Measurements from ENCODE around the gene ID2. TPM values are rescaled to one million over a fixed set of nuclear protein-coding genes. Genes with fewer than 3 reads are reported as not detected.

The ID2 gene
- polyA plus RNA-seq, 2 donors, result 12.7 to 23.1 TPM

DNA sequence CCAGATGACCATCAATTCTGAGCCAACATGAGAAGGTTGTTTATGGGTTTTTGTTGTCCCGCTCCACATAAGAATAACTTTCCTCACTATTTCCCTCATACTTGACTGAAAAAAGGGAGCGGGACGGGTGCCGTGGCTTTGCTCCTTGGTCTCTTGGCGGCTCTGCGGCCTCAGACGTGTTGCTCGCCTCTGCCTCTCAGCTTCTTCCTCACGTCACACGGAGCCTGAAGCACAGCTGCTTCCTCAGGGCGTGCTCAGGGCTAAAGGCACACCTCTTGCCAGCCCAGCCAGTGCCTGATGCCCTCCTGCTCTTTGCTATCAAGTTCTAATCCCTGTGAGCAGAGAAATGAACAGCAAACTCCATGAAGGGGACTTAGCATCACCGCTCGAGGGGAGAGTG lies 17.9 kb upstream of the ID2 start:
- Histone ChIP-seq H3K36me3 (ENCODE audit: control insufficient read depth in 2 of 2, insufficient read depth in 2 of 2, low read length in 1 of 2) (no peaks in the 10 kb centered on the region), H3K27ac (ENCODE audit: low read depth in 2 of 2, low read length in 1 of 2) (no peak overlapping the region), H3K9me3 (ENCODE audit: control insufficient read depth in 2 of 2, insufficient read depth in 1 of 2, low read depth in 1 of 2, low read length in 1 of 2) (no peaks in the 10 kb centered on the region), H3K4me3 (ENCODE audit: low read depth in 1 of 2, low read length in 2 of 2) (no peak overlapping the region), H3K27me3 (ENCODE audit: control insufficient read depth in 1 of 2, insufficient read depth in 2 of 2, low read length in 2 of 2) (no peaks in the 10 kb centered on the region), H3K4me1 (ENCODE audit: control insufficient read depth in 2 of 2, insufficient read depth in 2 of 2, low read length in 1 of 2) (no peaks in the 10 kb centered on the region)
- WGBS, 2 donors, result 74 to 79% methylated on average over 13 of the region's 13 CpGs

DNA sequence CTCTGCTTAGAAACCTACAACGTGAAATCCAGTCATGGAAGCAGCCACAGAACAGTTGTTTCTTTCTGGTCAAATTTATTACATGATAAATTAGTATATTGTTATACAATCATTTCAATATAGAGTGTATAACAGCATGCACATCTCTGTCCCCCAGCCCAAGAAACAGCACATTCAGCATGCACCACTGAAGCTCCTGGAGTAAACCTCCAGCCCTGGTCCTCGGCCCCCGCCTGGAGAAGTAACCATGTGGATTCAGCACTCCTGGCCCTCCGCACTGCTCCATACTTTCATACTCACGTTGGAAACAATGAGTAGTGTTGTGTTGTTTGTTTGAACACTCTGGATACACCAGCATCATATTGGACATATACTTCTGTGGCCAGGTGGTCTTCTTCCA lies 15.3 kb upstream of the ID2 start:
- H3K4me3 ChIP-seq (ENCODE audit: low read depth in 1 of 2, low read length in 2 of 2), result no peak overlapping the region
- H3K27ac ChIP-seq (ENCODE audit: low read depth in 2 of 2, low read length in 1 of 2), result no peak overlapping the region
- no peaks in the 10 kb centered on the region for H3K9me3 ChIP-seq (ENCODE audit: control insufficient read depth in 2 of 2, insufficient read depth in 1 of 2, low read depth in 1 of 2, low read length in 1 of 2)
- peaks cover 0 to 2% of the 10 kb centered on the region in 2 donors for H3K4me1 ChIP-seq (ENCODE audit: control insufficient read depth in 2 of 2, insufficient read depth in 2 of 2, low read length in 1 of 2)
- 93 to 96% methylated on average over 5 of the region's 5 CpGs for WGBS, 2 donors
- no peaks in the 10 kb centered on the region for H3K27me3 ChIP-seq (ENCODE audit: control insufficient read depth in 1 of 2, insufficient read depth in 2 of 2, low read length in 2 of 2)
- H3K36me3 ChIP-seq (ENCODE audit: control insufficient read depth in 2 of 2, insufficient read depth in 2 of 2, low read length in 1 of 2), result no peaks in the 10 kb centered on the region

DNA sequence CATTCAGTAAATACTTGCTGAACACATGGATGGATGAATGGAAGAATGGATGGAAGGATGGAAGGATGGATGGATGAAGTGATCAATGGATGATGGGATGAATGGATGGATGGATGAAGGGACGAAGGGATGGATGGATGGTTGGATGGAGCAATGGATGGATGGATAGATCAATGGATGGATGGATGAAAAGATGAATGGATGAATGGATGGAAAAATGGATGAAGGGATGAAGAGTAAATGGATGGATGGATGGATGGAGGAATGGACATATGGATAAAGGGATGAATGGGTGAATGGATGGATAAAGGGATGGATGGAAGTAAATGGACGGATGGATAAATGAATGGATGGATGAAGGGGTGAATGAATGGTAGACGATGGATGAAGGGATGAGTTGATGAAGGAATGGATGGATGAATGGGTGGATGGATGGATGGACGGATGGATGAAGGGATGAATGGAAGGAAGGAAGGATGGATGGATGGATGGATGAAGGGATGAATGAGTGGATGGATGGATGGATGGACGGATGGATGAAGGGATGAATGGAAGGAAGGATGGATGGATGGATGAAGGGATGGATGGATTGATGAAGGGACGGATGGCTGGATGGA lies 13.9 kb upstream of the ID2 start:
- Histone ChIP-seq H3K4me1 (ENCODE audit: control insufficient read depth in 2 of 2, insufficient read depth in 2 of 2, low read length in 1 of 2) (peaks cover 0 to 2% of the 10 kb centered on the region in 2 donors), H3K9me3 (ENCODE audit: control insufficient read depth in 2 of 2, insufficient read depth in 1 of 2, low read depth in 1 of 2, low read length in 1 of 2) (no peaks in the 10 kb centered on the region), H3K27me3 (ENCODE audit: control insufficient read depth in 1 of 2, insufficient read depth in 2 of 2, low read length in 2 of 2) (no peaks in the 10 kb centered on the region), H3K27ac (ENCODE audit: low read depth in 2 of 2, low read length in 1 of 2) (no peak overlapping the region), H3K4me3 (ENCODE audit: low read depth in 1 of 2, low read length in 2 of 2) (no peak overlapping the region), H3K36me3 (ENCODE audit: control insufficient read depth in 2 of 2, insufficient read depth in 2 of 2, low read length in 1 of 2) (no peaks in the 10 kb centered on the region)
- 84 to 87% methylated on average over 6 of the region's 6 CpGs for WGBS, 2 donors

DNA sequence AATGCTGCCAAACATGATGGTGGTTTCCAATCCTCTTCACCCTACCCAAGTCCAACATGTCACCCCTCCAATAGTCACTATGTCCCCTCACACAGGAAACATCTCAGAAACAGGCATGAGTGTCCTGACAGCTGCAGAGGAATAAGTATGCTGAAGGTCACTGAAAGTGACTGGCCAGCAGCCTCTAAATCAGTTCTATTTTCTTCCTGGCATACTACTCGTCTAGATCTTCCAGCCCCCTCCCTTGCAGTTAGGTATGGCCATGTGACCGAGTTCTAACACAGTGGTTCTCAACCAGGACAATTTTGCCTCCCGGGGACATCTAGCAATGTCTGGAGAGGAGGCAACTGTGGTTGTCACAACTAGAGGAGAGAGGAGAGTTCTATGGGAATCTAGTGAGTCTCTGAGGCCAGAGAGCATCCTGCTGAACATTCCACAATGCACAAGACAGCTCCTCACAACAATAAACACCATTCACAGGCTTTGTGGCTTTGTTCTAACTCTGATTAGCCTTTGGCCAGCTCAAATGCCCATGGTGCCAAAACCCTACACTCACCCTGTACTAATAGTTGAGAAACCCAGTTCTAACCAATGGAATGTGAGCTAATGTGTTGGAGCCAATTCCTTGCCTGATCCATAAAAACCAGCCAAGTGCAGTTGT lies 12.6 kb upstream of the ID2 start:
- WGBS, 2 donors, result 72 to 82% methylated on average over 3 of the region's 3 CpGs
- Histone ChIP-seq H3K27me3 (ENCODE audit: control insufficient read depth in 1 of 2, insufficient read depth in 2 of 2, low read length in 2 of 2) (no peaks in the 10 kb centered on the region), H3K36me3 (ENCODE audit: control insufficient read depth in 2 of 2, insufficient read depth in 2 of 2, low read length in 1 of 2) (no peaks in the 10 kb centered on the region), H3K9me3 (ENCODE audit: control insufficient read depth in 2 of 2, insufficient read depth in 1 of 2, low read depth in 1 of 2, low read length in 1 of 2) (peaks cover 0 to 3% of the 10 kb centered on the region in 2 donors), H3K4me3 (ENCODE audit: low read depth in 1 of 2, low read length in 2 of 2) (no peak overlapping the region), H3K27ac (ENCODE audit: low read depth in 2 of 2, low read length in 1 of 2) (no peak overlapping the region), H3K4me1 (ENCODE audit: control insufficient read depth in 2 of 2, insufficient read depth in 2 of 2, low read length in 1 of 2) (peaks cover 0 to 2% of the 10 kb centered on the region in 2 donors)

DNA sequence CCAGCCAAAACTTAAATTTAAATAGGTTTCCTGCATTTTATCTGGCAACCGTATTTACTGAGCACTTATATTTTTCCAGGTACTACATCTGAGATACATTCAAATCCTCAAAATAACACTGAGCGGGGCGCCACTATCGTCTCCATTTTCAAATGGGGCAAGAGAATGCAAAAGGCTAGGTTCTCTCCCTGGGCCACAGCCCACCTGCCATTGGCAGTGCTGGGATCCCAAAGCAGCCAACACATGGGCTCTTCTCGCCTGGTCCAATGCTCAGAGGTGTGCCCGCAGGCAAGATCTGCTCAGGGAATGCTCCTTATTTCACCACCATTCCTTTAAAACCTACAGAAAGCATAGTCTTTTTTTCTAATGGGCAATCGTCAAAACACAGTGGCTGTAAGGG lies 11.3 kb upstream of the ID2 start:
- Histone ChIP-seq H3K27me3 (ENCODE audit: control insufficient read depth in 1 of 2, insufficient read depth in 2 of 2, low read length in 2 of 2) (no peaks in the 10 kb centered on the region), H3K36me3 (ENCODE audit: control insufficient read depth in 2 of 2, insufficient read depth in 2 of 2, low read length in 1 of 2) (no peaks in the 10 kb centered on the region), H3K9me3 (ENCODE audit: control insufficient read depth in 2 of 2, insufficient read depth in 1 of 2, low read depth in 1 of 2, low read length in 1 of 2) (peaks cover 0 to 5% of the 10 kb centered on the region in 2 donors), H3K4me1 (ENCODE audit: control insufficient read depth in 2 of 2, insufficient read depth in 2 of 2, low read length in 1 of 2) (peaks cover 0 to 2% of the 10 kb centered on the region in 2 donors), H3K27ac (ENCODE audit: low read depth in 2 of 2, low read length in 1 of 2) (no peak overlapping the region), H3K4me3 (ENCODE audit: low read depth in 1 of 2, low read length in 2 of 2) (no peak overlapping the region)
- WGBS, 2 donors, result 93 to 95% methylated on average over 7 of the region's 7 CpGs

DNA sequence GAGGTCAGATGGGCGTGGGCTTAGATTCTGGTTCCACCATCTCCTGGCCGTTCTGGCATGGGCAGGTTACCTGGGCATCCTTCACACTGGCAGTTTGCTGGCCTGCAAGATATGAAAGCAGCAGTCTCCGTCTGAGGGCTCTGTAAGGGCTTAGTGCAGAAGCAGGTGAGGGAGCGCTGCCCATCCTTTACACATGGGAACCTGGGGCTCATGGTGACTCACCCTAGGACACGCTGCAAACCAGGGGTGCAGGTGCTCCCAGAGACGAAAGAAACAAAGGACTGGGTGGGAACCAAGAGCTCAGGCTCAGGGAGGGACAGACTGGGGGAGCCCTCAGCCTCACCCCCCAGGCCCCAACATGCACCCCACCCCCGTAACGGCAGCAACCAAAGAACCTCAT lies 10.7 kb upstream of the ID2 start:
- Histone ChIP-seq H3K27ac (ENCODE audit: low read depth in 2 of 2, low read length in 1 of 2) (no peak overlapping the region), H3K9me3 (ENCODE audit: control insufficient read depth in 2 of 2, insufficient read depth in 1 of 2, low read depth in 1 of 2, low read length in 1 of 2) (peaks cover 0 to 5% of the 10 kb centered on the region in 2 donors), H3K36me3 (ENCODE audit: control insufficient read depth in 2 of 2, insufficient read depth in 2 of 2, low read length in 1 of 2) (no peaks in the 10 kb centered on the region), H3K4me3 (ENCODE audit: low read depth in 1 of 2, low read length in 2 of 2) (no peak overlapping the region), H3K27me3 (ENCODE audit: control insufficient read depth in 1 of 2, insufficient read depth in 2 of 2, low read length in 2 of 2) (no peaks in the 10 kb centered on the region), H3K4me1 (ENCODE audit: control insufficient read depth in 2 of 2, insufficient read depth in 2 of 2, low read length in 1 of 2) (peaks cover 0 to 5% of the 10 kb centered on the region in 2 donors)
- WGBS, 2 donors, result 71 to 74% methylated on average over 8 of the region's 8 CpGs

DNA sequence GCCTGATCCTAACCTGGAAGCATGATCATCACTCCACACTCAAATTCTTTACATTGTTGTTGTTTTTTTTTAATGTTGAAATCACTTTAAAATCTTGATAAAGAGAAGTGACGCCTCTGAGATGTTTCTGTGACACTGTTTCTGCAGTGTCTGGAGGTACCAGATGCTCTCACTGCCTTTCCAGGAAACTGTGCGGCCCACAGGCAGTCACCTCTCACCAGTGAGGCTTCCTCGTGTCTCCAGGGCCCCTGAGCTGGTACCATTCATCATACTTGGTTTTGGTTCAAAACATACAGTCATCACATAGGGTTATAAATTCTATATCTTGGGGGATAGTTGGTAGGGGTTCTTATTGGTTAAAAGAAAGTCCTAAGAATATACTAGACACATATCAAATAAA lies 10.1 kb upstream of the ID2 start:
- WGBS, 2 donors, result 83 to 85% methylated on average over 3 of the region's 3 CpGs
- peaks cover 0 to 5% of the 10 kb centered on the region in 2 donors for H3K9me3 ChIP-seq (ENCODE audit: control insufficient read depth in 2 of 2, insufficient read depth in 1 of 2, low read depth in 1 of 2, low read length in 1 of 2)
- H3K27ac ChIP-seq (ENCODE audit: low read depth in 2 of 2, low read length in 1 of 2), result no peak overlapping the region
- H3K4me3 ChIP-seq (ENCODE audit: low read depth in 1 of 2, low read length in 2 of 2), result no peak overlapping the region
- peaks cover 0 to 6% of the 10 kb centered on the region in 2 donors for H3K4me1 ChIP-seq (ENCODE audit: control insufficient read depth in 2 of 2, insufficient read depth in 2 of 2, low read length in 1 of 2)
- no peaks in the 10 kb centered on the region for H3K36me3 ChIP-seq (ENCODE audit: control insufficient read depth in 2 of 2, insufficient read depth in 2 of 2, low read length in 1 of 2)
- no peaks in the 10 kb centered on the region for H3K27me3 ChIP-seq (ENCODE audit: control insufficient read depth in 1 of 2, insufficient read depth in 2 of 2, low read length in 2 of 2)

DNA sequence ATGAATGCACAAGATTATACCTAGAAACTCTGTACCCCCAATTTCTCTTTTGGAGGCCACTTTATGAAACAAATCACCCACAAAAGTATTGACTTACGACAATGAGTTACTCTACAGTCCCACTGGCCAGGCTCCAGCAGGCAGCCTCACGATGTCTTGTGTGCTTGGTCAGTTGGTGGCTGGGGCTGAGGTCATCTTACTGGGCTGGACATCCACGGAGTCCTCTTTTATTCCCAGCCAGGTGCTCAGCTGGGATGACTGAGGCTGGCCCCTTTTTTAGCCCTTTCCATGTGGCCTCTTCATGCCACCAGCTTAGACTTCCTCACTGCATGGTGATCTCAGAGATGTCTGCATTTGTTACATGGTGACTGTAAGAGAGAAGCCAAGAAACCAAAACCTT lies 8.9 kb upstream of the ID2 start:
- H3K4me3 ChIP-seq (ENCODE audit: low read depth in 1 of 2, low read length in 2 of 2), result no peak overlapping the region
- H3K27ac ChIP-seq (ENCODE audit: low read depth in 2 of 2, low read length in 1 of 2), result no peak overlapping the region
- peaks cover 0 to 5% of the 10 kb centered on the region in 2 donors for H3K9me3 ChIP-seq (ENCODE audit: control insufficient read depth in 2 of 2, insufficient read depth in 1 of 2, low read depth in 1 of 2, low read length in 1 of 2)
- H3K27me3 ChIP-seq (ENCODE audit: control insufficient read depth in 1 of 2, insufficient read depth in 2 of 2, low read length in 2 of 2), result no peaks in the 10 kb centered on the region
- WGBS, 2 donors, result 68 to 71% methylated on average over 3 of the region's 3 CpGs
- H3K4me1 ChIP-seq (ENCODE audit: control insufficient read depth in 2 of 2, insufficient read depth in 2 of 2, low read length in 1 of 2), result peaks cover 0 to 7% of the 10 kb centered on the region in 2 donors
- no peaks in the 10 kb centered on the region for H3K36me3 ChIP-seq (ENCODE audit: control insufficient read depth in 2 of 2, insufficient read depth in 2 of 2, low read length in 1 of 2)

DNA sequence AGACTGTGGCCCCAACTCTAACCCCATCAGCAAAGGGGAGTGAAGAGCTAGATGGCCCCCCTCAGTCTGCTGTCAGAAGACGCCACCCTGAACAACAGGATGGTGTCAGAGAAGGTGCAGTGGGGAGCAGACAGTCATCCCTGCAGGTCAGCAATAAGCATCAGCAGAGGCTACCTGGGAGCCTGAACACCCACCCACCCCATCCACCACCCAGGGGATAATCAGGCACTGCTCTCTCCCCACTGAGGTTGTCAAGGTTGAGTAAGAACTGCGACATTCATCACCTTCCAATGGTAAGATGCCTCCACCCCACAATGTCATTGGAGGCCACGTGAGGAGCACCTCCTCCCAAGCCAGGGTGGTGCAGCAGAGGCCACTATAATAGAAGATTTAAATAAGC lies 8.5 kb upstream of the ID2 start:
- 92 to 94% methylated on average over 3 of the region's 3 CpGs for WGBS, 2 donors

More for the DNA sequence above, 8.5 kb upstream of the ID2 start:
- Histone ChIP-seq H3K4me1 (ENCODE audit: control insufficient read depth in 2 of 2, insufficient read depth in 2 of 2, low read length in 1 of 2) (peaks cover 0 to 7% of the 10 kb centered on the region in 2 donors), H3K4me3 (ENCODE audit: low read depth in 1 of 2, low read length in 2 of 2) (no peak overlapping the region), H3K9me3 (ENCODE audit: control insufficient read depth in 2 of 2, insufficient read depth in 1 of 2, low read depth in 1 of 2, low read length in 1 of 2) (peaks cover 0 to 5% of the 10 kb centered on the region in 2 donors), H3K27ac (ENCODE audit: low read depth in 2 of 2, low read length in 1 of 2) (no peak overlapping the region), H3K27me3 (ENCODE audit: control insufficient read depth in 1 of 2, insufficient read depth in 2 of 2, low read length in 2 of 2) (no peaks in the 10 kb centered on the region), H3K36me3 (ENCODE audit: control insufficient read depth in 2 of 2, insufficient read depth in 2 of 2, low read length in 1 of 2) (no peaks in the 10 kb centered on the region)

Measured in esophagus (tissue), 2 donors.